Lower leg skin (tissue), 3 donors: ENCODE data around the gene TFPI2.

ENCODE experiments used
- POLR2A ChIP-seq, 2 donors: fragments of 450-650 bp; IDR thresholded peaks; one replicate each; pipeline ENCODE4 v1.6.1; 2016 to 2017; ENCODE audit warnings: antibody characterized with exemption in 2 of 2, mild to moderate bottlenecking in 1 of 2, moderate library complexity in 1 of 2
- TF ChIP-seq, protein P1 (sequence below), 3 donors: fragments of 450-650 bp; IDR thresholded peaks; one replicate each; pipeline ENCODE4 v1.5.1; 2016; ENCODE audit warnings: antibody characterized with exemption in 3 of 3, mild to moderate bottlenecking in 3 of 3, moderate library complexity in 2 of 3

DNA sequence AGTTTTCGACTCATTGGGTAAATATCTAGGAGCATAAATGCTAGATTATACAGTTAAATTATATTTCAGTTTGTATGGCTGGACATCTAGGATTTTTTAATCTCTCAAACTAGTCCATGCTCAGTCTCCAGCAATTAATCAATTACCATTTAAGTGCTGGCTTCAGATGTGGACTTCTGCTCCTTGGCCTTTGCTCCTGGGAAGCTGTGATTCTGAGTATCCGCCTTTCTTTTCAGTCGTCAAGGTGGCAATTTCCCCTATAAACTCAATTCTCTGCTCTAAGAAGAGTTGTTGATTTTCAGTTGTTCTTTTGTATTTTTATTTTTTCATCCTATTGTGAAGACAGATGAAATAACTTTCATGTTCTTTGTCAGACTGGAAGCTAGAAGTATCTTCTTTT lies 23.7 kb downstream of the TFPI2 start:
- TF ChIP-seq, protein P1, sequence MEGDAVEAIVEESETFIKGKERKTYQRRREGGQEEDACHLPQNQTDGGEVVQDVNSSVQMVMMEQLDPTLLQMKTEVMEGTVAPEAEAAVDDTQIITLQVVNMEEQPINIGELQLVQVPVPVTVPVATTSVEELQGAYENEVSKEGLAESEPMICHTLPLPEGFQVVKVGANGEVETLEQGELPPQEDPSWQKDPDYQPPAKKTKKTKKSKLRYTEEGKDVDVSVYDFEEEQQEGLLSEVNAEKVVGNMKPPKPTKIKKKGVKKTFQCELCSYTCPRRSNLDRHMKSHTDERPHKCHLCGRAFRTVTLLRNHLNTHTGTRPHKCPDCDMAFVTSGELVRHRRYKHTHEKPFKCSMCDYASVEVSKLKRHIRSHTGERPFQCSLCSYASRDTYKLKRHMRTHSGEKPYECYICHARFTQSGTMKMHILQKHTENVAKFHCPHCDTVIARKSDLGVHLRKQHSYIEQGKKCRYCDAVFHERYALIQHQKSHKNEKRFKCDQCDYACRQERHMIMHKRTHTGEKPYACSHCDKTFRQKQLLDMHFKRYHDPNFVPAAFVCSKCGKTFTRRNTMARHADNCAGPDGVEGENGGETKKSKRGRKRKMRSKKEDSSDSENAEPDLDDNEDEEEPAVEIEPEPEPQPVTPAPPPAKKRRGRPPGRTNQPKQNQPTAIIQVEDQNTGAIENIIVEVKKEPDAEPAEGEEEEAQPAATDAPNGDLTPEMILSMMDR (IDR thresholded peaks at IDR 0.05): no peak
- TF ChIP-seq POLR2A (IDR thresholded peaks at IDR 0.05): no peak
